Measurements from ENCODE around the gene OCA2.

Gene OCA2

GRCh38 chr15:27816790-27817189, 282.3 kb downstream of the OCA2 start:
- no peak for DNase-seq (ENCODE audit: low read depth)
- no peak overlapping the region for H3K4me3 ChIP-seq (ENCODE audit: low read depth, low read length)
- TF ChIP-seq, protein P1, sequence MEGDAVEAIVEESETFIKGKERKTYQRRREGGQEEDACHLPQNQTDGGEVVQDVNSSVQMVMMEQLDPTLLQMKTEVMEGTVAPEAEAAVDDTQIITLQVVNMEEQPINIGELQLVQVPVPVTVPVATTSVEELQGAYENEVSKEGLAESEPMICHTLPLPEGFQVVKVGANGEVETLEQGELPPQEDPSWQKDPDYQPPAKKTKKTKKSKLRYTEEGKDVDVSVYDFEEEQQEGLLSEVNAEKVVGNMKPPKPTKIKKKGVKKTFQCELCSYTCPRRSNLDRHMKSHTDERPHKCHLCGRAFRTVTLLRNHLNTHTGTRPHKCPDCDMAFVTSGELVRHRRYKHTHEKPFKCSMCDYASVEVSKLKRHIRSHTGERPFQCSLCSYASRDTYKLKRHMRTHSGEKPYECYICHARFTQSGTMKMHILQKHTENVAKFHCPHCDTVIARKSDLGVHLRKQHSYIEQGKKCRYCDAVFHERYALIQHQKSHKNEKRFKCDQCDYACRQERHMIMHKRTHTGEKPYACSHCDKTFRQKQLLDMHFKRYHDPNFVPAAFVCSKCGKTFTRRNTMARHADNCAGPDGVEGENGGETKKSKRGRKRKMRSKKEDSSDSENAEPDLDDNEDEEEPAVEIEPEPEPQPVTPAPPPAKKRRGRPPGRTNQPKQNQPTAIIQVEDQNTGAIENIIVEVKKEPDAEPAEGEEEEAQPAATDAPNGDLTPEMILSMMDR (IDR thresholded peaks at IDR 0.05; ENCODE audit: low read depth, low read length): no peak
- TF ChIP-seq, protein P2, sequence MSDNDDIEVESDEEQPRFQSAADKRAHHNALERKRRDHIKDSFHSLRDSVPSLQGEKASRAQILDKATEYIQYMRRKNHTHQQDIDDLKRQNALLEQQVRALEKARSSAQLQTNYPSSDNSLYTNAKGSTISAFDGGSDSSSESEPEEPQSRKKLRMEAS (IDR thresholded peaks at IDR 0.05; ENCODE audit: low read depth, low read length): no peak
- TF ChIP-seq MYC (IDR thresholded peaks at IDR 0.05; ENCODE audit: low read depth, low read length) (no peak), POLR2A (IDR thresholded peaks at IDR 0.05; ENCODE audit: extremely low read depth, insufficient read length) (no peak)

DNA sequence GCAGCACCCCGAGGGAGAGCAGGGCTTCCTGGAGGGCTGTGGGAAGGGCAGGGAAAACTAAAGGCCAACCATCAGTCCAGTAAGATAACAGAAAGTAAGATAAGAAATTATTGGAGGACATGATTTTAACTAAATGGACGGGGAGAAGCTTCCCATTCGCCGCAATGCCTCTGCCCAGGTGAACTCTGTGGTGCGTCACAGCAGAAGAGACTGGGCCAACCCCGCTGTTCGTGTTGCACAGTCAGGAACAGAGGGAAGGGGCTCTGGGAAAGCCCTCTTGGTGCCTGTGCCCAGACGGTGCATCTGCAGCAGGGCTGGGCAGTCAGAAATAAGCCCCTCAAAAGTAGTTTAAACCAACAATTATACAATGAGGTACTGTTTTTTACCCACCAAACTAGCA, 284.1 kb downstream of the OCA2 start:
- TF ChIP-seq, protein P1 (IDR thresholded peaks at IDR 0.05; ENCODE audit: low read depth, low read length): no peak
- TF ChIP-seq POLR2A (IDR thresholded peaks at IDR 0.05; ENCODE audit: extremely low read depth, insufficient read length): no peak
- TF ChIP-seq, protein P2 (IDR thresholded peaks at IDR 0.05; ENCODE audit: low read depth, low read length): no peak
- no peak for TF ChIP-seq MYC (IDR thresholded peaks at IDR 0.05; ENCODE audit: low read depth, low read length)
- no peak for DNase-seq (ENCODE audit: low read depth)
- no peak overlapping the region for H3K4me3 ChIP-seq (ENCODE audit: low read depth, low read length)

DNA sequence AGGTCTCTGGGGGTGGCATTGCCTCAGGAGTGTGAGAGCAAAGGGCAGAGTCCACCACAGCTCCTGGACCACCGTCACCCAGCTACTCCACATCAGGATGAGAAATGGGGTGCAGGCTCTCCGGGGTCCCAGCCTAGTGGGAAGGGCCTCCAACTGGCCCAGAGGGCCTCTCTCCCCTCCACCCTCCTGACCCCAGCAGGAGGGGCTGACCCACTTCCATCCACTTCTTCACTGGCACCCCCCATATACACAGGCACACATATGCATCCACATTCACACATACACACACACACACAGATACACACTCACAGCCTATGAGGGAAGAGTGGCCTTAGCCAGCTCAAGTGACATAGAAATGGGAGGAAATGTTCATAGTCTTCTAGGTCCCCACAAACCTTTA, 286.0 kb downstream of the OCA2 start:
- DNase-seq (ENCODE audit: low read depth): no peak
- TF ChIP-seq, protein P1 (IDR thresholded peaks at IDR 0.05; ENCODE audit: low read depth, low read length): no peak

GRCh38 chr15:27808182-27808581, 290.9 kb downstream of the OCA2 start:
- no peak for TF ChIP-seq POLR2A (IDR thresholded peaks at IDR 0.05; ENCODE audit: extremely low read depth, insufficient read length)
- no peak overlapping the region for H3K4me3 ChIP-seq (ENCODE audit: low read depth, low read length)
- peak; percentile 34 for DNase-seq (ENCODE audit: low read depth)

More for the DNA sequence above, 286.0 kb downstream of the OCA2 start:
- H3K4me3 ChIP-seq (ENCODE audit: low read depth, low read length): no peak overlapping the region

DNA sequence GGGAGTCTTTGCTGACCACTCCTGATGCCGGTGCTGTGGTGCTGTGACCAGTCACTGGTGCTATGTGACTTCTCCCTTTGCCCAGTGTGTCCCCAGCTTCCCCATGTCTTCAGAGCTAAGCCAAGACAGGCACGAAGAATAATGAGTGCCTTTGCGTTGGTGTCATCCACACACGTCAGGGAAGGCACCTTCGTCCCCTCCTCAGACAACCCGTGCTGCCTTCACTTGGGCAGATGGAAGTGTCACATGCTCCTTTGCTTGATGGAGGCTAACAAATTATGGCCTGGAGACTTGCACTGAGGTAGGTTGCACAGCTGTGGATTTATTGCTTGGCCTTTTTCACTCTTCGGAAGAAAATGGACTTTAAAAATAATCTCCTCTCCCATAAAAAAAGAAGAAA, 291.8 kb downstream of the OCA2 start:
- DNase-seq (ENCODE audit: low read depth): no peak
- TF ChIP-seq, protein P2 (IDR thresholded peaks at IDR 0.05; ENCODE audit: low read depth, low read length): no peak
- TF ChIP-seq POLR2A (IDR thresholded peaks at IDR 0.05; ENCODE audit: extremely low read depth, insufficient read length) (no peak), MYC (IDR thresholded peaks at IDR 0.05; ENCODE audit: low read depth, low read length) (no peak)
- TF ChIP-seq, protein P1 (IDR thresholded peaks at IDR 0.05; ENCODE audit: low read depth, low read length): no peak
- no peak overlapping the region for H3K4me3 ChIP-seq (ENCODE audit: low read depth, low read length)

GRCh38 chr15:27806396-27806795, 292.7 kb downstream of the OCA2 start:
- TF ChIP-seq, protein P1 (IDR thresholded peaks at IDR 0.05; ENCODE audit: low read depth, low read length): no peak
- no peak for TF ChIP-seq POLR2A (IDR thresholded peaks at IDR 0.05; ENCODE audit: extremely low read depth, insufficient read length)
- no peak for DNase-seq (ENCODE audit: low read depth)
- no peak overlapping the region for H3K4me3 ChIP-seq (ENCODE audit: low read depth, low read length)

Measured in NB4 (cell line).